ENCODE results near the gene TXK. TPM values are rescaled to one million over a fixed set of nuclear protein-coding genes. Genes with fewer than 3 reads are reported as not detected.
A peak's percentile ranks its signal among the peaks of the same experiment; 100 is the strongest.

The TXK gene
- total and polyA plus RNA-seq, 2 experiments from 2014 or later: 0.14 to 0.40 TPM

- TF ChIP-seq ETS1 (IDR thresholded peaks at IDR 0.05) (no peak), CREB1 (CRISPR knock-in tag; IDR thresholded peaks at IDR 0.05; ENCODE audit: low read depth) (no peak), EZH2 (IDR thresholded peaks at IDR 0.05; ENCODE audit: low read depth, unreplicated experiment) (no peak), ZNF114 (CRISPR knock-in tag; IDR thresholded peaks at IDR 0.05) (no peak), EZH2phosphoT487 (IDR thresholded peaks at IDR 0.05; ENCODE audit: unreplicated experiment) (no peak), STAT1 (IDR thresholded peaks at IDR 0.05; ENCODE audit: unreplicated experiment) (no peak), ZNF331 (CRISPR knock-in tag; IDR thresholded peaks at IDR 0.05; ENCODE audit: low read depth) (no peak), NANOG (IDR thresholded peaks at IDR 0.05; ENCODE audit: borderline replicate concordance) (no peak), REST (IDR thresholded peaks at IDR 0.05; ENCODE audit: unreplicated experiment) (no peak)
Measured at GRCh38 chr4:48031802-48032525, 102.1 kb downstream of the TXK start (continued).

GRCh38 chr4:48030470-48030869 lies 103.6 kb downstream of the TXK start:
- H3K27ac ChIP-seq (ENCODE audit: low read depth): peak overlapping the region; percentile 29; the same call in 1 of the 2 replicates
- ATAC-seq: peak; percentile 61
- H3K36me3 ChIP-seq (ENCODE audit: insufficient read depth): no peaks in the 10 kb centered on the region
- no peaks in the 10 kb centered on the region for H4K20me1 ChIP-seq (replicated peaks; ENCODE audit: insufficient read depth)
- Mint-ChIP-seq H3K27me3 (ENCODE audit: insufficient read depth, low read depth, poor library complexity) (no peaks in the 10 kb centered on the region), H3K9me3 (no peaks in the 10 kb centered on the region), H3K4me1 (peaks cover 35% of the 10 kb centered on the region), H3K4me3 (peak overlapping the region; percentile 1; the same call in 1 of the 3 replicates), H3K27ac (peak overlapping the region; percentile 79), H3K36me3 (ENCODE audit: low read depth) (peaks cover 10% of the 10 kb centered on the region)
- H3F3A ChIP-seq (replicated peaks; ENCODE audit: low read depth): no peaks in the 10 kb centered on the region
- no peak overlapping the region for H3K4me3 ChIP-seq
- peak; percentile 23 for DNase-seq (ENCODE audit: low spot score)
- H3K79me2 ChIP-seq (replicated peaks; ENCODE audit: insufficient read depth): no peaks in the 10 kb centered on the region
- peak overlapping the region; percentile 33; the same call in 1 of the 2 replicates for H3K4me2 ChIP-seq
- peaks cover 29% of the 10 kb centered on the region for H3K4me1 ChIP-seq (ENCODE audit: insufficient read depth)
- H2AFZ ChIP-seq: no peak overlapping the region
- no peaks in the 10 kb centered on the region for H3K9me2 ChIP-seq (ENCODE audit: insufficient read depth)
- H3K27me3 ChIP-seq (ENCODE audit: insufficient read depth): no peaks in the 10 kb centered on the region
- TF ChIP-seq CREB1 (CRISPR knock-in tag; IDR thresholded peaks at IDR 0.05; ENCODE audit: low read depth) (no peak), ETS1 (IDR thresholded peaks at IDR 0.05) (no peak), ZNF462 (CRISPR knock-in tag; IDR thresholded peaks at IDR 0.05) (no peak), ZNF114 (CRISPR knock-in tag; IDR thresholded peaks at IDR 0.05) (no peak), EZH2 (IDR thresholded peaks at IDR 0.05; ENCODE audit: low read depth, unreplicated experiment) (no peak), JUNB (IDR thresholded peaks at IDR 0.05; ENCODE audit: unreplicated experiment) (no peak), NANOG (IDR thresholded peaks at IDR 0.05; ENCODE audit: borderline replicate concordance) (no peak), ZNF331 (CRISPR knock-in tag; IDR thresholded peaks at IDR 0.05; ENCODE audit: low read depth) (no peak)

Data from GM23338 (cell line).